ENCODE measurements around the gene VAPB.

Gene VAPB

DNA sequence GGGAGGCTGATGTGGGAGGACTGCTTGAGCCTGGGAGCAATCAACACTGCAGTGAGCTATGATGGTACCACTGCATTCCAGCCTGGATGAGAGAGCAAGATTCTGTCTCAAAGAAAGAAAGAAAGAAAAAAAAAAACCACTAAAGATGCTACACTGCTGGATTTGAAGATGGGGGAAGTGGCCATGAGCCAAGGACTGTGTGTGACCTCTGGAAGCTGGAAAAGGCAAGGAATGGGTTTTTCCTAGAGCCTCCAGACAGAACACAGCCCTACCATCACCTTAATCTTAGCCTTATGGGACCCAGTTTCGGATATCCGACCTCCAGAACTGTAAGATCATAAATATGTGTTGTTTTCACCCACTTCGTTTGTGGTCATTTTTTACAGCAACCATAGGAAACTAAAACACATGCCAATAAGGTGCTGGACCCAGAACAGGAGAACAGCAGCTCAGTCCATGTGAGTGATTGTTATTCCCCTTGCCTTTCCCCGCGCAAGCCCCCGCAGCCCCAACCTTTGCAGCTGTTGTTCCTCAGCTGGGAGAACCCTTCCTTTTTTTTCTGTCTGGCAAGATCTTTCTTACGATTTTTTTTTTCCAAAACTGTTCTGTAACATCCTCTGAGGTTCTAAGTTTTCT is 11.1 kb upstream of the VAPB start:
- no peak for DNase-seq (ENCODE audit: low read depth in 2 of 2)

DNA sequence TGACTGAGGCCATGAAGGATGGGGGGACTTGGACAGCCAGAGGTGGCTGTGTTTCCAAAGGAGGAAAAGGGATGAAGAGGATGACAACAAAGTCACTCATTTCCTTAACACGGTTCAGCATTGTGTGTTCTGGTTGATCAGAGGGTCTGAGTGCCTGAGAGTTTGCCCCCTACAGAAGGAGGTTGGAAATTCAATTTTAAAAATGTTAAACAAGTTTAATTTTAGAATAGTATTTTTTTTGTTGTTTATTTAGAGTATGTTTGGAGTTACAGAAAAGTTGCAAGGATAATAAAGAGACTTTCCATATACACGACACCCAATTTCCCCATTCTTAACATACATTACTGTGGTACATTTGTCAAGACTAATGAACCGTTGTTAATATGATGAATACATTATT is 10.3 kb upstream of the VAPB start:
- no peak for DNase-seq (ENCODE audit: low read depth in 2 of 2)

DNA sequence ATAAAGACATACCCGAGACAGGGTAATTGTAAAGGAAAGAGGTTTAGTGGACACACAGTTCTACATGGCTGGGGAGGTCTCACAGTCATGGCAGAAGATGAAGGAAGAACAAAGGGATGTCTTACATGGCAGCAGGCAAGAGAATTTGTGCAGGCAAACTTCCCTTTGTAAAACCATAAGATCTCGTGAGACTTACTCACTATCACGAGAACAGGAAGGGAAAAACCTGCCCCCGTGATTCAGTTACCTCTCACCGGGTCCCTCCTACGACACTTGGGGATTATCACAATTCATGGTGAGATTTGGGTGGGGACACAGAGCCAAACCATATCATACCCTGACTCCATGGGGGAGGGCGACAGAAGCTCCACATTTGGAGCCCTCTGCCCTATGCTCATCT is 7.4 kb upstream of the VAPB start:
- DNase-seq (ENCODE audit: low read depth in 2 of 2) = no peak

DNA sequence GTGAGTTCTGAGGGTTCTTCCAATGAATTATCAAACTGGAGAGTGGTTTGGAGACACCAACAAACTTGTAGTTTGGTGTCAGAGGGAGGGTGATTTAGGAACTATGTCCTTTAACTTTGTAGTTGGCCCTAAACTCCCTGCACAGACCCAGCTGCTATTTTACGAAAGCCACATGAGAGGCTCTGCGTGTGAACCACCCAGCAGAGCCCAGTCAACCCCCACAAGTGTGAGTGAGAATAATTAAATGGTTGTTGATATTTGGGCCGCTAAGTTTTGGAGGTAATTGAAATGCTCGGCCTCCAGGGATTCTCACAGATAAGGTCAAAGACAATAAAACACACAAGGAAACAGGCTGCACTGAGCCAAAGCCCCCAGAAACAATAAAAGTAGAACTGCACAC is 6.9 kb upstream of the VAPB start:
- no peak for DNase-seq (ENCODE audit: low read depth in 2 of 2)

DNA sequence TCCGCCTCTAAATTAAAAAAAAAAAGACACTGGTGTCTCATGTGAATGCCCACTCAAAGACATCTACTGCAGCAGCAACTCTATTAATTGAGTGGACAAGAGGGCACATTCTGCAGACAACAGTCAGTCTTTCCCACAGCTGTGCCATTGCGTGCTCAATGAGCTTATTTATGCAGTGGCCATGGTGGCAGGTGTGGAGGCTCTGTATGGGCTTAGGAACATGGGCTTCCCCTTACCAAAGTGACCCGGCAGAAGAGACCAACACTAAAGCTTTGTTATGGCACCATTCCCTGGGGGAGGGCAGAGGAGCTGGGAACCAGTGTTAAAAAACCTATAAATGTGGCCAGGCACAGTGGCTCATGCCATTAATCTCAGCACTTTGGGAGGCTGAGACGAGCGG is 4.2 kb upstream of the VAPB start:
- no peak for DNase-seq (ENCODE audit: low read depth in 2 of 2)

DNA sequence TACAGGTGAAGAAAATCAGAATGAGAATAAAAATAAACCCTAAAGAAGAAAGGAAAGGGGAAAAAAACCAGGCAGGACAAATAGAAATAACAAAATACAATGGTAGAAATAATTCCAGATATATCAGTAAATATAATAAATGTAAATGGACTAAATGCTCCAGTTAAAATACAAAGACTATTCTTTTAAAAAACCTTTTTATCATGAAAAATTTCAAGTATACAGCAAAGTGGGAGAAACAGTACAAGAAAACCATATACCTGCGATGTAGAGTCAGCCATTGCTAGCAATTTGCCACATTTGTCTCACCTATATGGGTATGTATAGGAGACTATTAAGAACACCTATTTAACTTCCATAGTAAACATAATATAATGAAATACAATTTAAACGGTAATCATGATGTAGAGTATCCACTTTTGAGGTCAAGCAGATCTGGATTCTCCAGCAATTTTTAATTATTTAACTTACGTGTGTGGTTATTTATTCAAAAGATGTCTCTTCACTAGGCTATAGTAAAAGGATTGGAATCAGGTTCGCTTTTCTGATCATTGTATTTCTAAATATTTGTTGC is 914 bp upstream of the VAPB start:
- no peak for DNase-seq (ENCODE audit: low read depth in 2 of 2)

DNA sequence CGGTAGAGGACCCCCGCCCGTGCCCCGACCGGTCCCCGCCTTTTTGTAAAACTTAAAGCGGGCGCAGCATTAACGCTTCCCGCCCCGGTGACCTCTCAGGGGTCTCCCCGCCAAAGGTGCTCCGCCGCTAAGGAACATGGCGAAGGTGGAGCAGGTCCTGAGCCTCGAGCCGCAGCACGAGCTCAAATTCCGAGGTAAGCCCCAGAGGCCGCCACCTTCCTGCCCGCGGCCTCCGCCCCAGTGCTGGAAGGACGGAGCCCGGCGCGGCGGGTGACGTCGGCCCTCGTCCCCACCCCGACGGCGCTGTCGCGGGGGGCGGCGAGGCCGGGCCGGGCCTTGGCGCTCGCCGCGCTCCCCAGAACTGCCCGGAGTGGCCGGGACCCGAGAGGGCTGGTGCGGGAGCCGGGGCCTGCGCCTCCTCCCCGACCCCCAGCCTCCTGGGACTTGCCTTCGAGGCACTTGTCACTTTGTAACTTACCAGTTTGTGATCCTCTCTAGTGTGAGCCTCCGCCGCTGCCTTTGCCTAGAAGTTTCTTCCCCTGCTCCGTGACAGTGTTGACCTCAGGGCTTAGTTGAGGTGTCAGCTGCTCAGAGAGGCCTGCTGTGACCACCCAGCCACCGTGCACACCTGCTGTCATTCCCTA is 417 bp downstream of the VAPB start:
- peak; percentile 3 to 17 for DNase-seq (ENCODE audit: low read depth in 2 of 2)

DNA sequence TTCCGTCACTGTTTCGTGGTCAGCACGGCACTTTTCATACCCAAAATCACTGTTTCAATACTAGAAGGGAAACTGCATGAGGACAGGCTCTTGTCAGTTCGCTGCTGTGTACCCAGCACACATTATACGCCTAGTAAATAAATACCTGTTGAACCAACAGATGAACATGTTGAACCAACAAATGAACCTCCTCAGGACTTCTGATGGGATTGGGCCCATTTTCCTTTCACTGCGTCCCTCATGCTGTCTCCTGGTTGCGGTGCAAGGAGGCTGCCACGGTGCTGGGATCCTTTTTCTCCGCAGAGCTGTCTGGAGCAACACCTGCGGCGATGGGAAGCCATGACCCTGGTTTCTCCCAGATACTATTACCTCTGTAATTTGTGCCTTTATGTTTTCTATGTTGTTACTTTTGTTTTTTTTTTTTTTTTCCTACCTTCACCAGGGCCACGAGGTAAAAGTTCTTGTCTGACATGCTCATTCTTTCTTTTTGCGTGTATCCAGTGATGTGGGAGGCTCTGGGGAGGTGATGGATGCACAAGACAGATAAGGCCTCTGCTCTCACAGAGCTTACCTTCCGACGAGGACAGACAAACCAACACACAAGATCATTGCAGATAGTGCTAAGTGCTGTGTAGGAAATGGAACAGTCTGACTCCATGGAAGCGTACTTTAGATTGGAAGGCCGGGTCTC is 1.1 kb downstream of the VAPB start:
- DNase-seq (ENCODE audit: low read depth in 2 of 2) = no peak

DNA sequence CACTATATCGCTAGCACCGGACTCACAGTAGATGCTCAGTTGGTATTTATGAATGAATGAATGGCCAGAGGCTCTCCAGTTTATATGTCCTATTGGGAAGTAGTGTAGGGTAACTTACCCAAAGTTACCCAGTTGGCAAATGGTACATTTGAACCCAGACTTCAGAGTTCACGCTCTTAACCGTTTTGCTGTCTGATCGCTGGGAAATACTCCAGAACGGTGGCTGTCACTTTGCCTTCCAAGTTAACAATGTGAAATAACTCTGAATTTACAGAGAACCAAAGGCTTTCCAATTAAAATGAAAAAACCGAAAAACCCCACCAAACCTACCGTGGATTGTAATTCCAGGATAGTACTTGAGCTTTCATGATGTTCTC is 1.6 kb downstream of the VAPB start:
- no peak for DNase-seq (ENCODE audit: low read depth in 2 of 2)

DNA sequence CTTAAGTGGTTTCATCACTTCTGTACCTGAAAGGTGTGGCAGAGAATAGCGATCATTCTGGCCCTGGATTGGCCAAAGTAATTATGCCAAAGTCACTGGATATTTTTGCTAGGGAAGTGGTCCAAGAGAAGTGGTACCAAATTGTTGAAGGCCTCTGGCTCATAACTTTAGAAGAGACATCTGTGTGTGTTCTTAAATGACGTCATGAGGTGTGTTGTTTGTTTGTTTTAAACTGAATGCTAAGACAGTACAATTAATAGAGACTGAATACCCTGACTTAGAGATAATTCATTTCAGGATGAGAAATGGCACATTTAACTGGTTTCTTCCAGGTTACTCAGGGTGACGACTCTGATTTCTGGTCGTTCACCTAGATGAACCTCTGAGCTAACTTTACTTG is 3.3 kb downstream of the VAPB start:
- no peak for DNase-seq (ENCODE audit: low read depth in 2 of 2)

DNA sequence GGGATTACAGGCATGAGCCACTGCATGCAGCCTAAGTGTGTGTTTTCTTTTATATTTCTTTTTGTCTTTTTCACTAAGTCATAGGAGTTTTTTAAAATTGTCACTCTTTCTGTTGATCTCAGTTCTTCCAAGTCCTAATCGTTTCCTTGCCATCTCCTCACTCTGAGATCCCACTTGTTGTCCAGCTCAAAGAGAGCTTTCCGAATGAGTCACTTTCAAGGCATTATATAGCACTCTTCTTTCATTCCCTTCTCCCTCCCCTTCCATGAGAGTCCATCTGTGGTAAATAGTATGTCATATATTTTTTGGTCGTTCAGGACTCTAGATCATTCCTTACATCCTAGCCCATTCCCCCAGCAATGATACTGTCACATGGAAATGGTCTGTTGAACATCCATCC is 4.3 kb downstream of the VAPB start:
- DNase-seq (ENCODE audit: low read depth in 2 of 2) = no peak

DNA sequence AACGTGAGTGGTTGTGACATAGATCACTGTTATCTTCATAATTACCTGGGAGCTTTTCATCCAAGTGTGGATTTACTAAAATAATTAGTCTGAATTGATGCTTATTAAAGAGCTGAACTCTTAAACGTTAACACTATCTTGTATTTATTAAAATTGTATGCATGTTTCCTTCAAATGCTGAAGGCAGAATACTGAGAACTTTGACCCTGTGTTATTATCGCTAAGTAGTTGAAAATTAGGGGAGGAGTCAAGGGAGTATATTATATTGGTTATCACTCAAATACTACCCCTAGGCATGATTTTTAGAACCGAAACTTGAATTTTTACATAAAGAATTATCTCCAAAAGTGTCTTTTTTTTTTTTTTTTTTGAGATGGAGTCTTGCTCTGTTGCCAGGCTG is 5.8 kb downstream of the VAPB start:
- DNase-seq (ENCODE audit: low read depth in 2 of 2) = no peak

DNA sequence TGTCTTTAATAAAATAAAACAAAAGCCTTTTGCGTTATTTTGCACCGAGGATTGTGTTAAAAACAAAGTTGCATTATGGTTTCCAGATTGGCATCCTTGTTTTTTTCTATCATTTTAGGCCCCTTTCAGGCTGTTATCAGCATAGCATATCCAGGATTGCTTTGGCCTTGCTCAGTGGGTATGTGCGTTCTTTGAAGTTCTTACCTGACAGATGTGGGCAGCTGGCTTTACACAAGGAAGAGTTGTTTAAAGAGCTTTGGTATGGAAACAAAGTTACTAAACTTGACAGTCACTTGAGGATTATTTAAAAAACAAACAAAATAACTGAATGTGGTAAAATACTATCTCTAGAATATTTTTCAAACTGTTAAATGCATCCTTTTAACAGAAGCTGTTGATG is 6.6 kb downstream of the VAPB start:
- DNase-seq (ENCODE audit: low read depth in 2 of 2) = no peak

DNA sequence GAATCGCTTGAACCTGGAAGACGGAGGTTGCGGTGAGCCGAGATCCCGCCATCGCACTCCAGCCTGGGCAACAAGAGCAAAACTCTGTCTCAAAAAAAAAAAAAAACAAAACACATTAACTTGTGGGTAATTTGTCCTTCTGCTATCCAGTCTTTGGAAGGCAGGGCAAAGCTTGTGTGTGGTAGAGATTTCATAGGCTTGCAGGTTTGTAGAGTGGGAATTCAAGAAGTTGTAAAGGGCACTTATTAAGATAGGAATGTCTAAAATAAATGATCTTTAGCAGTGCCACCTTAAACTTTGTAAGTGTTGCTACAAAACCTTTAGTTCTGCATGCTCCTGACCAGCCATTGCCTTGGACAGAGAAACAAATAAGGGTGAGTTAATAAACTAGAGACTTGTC is 8.4 kb downstream of the VAPB start:
- DNase-seq (ENCODE audit: low read depth in 2 of 2) = no peak

DNA sequence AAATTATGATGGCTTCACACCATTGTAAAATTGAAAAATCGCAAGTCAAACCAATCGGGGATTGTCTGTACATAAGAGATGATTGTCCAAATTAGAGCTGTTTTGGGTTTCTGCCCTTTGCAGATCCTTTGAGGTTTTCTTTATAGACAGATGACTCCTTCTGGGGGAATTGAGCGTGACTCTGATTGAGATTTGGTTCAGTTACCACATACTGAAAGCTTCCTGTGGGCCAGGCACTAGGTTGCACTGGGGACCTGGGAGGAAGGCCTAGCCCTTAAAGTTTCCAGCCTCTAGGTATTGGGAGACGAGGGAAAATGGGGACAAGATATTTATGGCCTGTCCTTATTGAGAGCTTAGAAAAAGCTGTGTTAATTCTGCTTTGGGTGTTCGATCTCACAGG is 9.2 kb downstream of the VAPB start:
- DNase-seq (ENCODE audit: low read depth in 2 of 2) = no peak

DNA sequence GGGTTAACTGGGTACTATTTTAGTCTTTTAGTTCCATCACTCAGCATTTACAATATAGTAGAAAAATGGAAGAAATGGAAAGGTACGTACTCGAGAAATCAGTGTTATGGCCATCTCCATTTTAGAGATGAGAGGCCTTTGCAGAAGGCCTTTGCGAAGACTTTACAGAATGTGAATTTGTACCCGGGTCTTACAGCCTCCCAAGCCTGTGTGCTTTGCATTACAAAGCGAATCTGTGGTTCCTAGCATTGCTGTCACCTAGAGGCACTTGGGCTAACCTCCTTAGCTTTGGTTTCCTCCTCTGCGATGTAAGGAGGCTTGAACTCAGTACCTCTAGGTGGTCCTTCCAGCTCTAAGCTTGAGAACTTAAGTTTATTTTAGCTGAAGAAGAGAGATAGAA is 10.9 kb downstream of the VAPB start:
- no peak for DNase-seq (ENCODE audit: low read depth in 2 of 2)

DNA sequence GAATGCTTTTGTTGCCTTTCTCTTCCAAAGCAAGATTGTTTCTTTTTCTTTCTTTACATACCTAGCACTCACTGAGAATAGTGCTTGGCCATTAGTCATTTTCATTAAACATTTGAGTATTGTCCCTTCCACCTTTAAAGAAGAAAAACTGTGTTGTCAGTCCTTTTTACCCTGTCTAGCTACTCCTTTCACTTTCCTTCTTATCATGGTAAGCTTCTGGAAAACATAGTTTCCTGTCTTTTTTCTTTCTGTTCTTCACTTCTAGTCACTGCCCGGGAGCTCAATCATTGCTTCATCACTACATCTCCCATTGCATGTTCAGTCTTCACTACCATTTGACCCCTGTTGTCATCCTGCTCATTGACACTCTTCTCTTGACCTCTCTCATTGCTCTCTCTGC is 12.1 kb downstream of the VAPB start:
- no peak for DNase-seq (ENCODE audit: low read depth in 2 of 2)

DNA sequence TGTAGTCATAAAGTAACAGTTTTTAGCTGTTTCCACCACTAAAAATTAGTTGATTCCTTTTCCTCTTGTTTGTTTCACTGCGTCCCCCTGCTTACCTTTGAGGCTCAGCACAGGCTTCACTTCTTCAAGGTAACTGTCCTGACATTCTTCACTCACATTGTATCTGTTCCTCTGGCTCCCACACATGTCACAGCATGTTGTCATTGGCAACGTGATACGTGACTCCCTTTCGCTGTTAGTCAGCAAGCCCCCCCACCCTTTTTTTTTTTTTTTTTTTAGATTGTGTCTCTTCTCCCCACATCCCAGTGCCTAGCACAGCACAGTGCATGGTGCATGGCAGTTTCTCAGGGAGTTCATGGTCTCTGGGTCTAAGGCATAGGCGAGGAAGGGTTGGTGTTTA is 13.3 kb downstream of the VAPB start:
- no peak for DNase-seq (ENCODE audit: low read depth in 2 of 2)

DNA sequence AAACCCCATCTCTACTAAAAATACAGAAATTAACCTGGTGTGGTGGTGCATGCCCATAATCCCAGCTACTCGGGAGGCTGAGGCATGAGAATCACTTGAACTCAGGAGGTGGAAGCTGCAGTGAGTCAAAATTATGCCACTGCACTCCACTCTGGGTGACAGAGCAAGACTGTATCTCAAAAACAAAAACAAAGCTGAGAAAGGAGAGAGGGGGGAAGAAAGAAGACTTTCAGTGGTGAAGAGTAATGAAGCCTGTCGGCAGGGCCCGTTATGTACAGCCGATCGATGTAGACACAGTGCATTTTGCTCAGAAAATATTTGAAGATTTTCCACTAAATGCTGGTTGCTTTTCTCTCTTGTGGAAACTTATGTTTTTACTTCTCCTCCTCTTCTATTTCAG is 13.8 kb downstream of the VAPB start:
- DNase-seq (ENCODE audit: low read depth in 2 of 2) = no peak

DNA sequence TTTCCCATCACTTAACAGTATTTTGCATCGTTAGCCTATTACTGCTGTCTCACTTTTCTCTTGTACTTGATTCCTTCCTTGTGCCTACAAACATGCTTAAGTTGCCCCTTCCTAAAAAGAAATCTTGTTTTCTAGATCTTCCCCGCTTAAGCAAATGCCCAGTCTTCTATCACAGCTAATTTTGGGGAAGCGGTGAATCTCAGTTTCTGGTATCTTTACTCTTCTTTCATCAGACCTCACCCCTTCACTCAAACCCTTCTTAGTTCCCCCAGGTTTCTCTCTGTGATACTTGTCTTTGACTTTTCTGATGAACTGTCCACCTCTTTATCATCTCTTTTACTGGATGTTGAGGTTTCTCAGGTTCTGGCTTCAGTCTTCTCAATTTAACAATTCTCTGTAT is 14.2 kb downstream of the VAPB start:
- no peak for DNase-seq (ENCODE audit: low read depth in 2 of 2)

DNA sequence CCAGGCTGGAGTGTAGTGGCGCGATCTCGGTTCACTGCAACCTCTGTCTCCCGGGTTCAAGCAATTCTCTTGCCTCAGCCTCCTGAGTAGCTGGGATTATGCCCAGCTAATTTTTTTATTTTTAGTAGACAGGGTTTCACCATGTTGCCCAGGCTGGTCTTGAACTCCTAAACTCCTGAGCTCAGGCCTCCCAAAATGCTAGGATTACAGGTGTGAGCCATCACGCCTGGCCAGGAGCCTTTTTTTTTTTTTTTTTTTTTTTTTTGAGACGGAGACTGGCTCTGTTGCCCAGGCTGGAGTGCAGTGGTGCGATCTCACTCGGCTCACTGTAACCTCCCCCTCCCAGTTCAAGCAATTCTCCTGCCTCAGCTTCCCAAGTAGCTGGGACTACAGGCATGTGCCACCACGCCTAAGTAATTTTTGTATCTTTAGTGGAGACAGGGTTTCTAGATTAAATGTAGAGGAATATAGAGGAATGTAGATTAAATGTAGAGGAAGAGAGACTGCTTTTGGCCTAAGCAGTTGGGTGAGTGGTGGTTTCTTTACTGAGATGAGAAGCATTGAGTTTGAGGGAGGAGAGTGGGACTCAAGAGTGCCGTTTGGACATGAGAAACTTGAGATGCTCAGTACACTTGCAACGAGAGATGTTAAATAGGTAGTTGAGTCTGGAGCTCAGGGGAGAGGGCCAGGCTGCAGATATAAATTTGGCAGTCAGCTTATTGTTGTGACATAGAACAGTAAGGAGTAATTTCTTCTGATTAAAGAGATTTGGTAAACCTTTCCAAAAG is 16.7 kb downstream of the VAPB start:
- DNase-seq (ENCODE audit: low read depth in 2 of 2) = no peak

DNA sequence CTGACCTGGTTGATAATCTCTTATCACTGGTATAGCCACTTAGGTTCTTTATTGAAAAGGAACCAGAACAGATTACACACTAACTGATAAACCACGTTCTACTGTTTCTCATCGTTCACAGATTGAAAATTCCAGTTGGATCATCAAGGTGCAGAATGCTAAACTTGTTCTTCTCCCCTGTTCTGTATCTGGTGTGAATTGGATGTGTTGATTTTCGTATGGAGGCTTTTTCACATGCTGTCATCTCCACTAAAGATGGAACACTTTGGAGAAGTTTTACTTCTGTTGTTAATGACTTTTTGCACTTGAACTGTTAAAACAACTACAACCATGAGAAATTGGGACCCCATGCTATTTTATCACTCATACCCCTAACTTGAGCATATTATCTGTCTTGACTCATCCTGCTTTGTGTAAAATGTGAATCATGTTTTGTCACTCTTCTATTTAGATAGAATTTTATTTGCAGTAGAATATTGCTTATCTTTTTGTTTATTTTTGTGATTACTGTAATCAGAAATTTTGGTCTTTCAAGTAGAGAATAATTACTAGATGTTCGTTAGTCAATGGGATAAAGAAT is 17.5 kb downstream of the VAPB start:
- no peak for DNase-seq (ENCODE audit: low read depth in 2 of 2)
